ENCODE results near the gene GDF2. TPM values are rescaled to one million over a fixed set of nuclear protein-coding genes. Genes with fewer than 3 reads are reported as not detected.

The GDF2 gene
- total and polyA plus RNA-seq, 2 experiments from 2014 or later = not detected

DNA sequence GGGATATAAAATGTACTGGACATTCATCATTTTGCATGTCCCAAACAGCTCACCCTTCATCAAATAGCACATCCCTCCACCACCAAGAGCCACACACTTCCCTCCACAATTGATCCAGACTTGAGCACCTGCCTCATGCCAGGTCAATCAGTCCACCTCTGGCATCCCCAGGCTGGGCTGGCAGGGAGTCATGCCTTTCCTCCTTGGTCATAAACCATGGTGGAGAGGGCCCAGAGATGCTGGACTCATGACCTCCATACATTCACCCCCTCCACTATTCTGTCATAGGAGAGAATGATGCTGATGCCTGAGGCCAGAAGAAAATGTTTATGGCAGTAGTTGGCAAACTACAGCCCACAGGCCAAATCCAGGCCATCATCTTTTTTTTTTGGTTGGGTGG is 38.4 kb upstream of the GDF2 start (continued):
- TF ChIP-seq CREB1 (CRISPR knock-in tag; IDR thresholded peaks at IDR 0.05; ENCODE audit: low read depth) = no peak
- TF ChIP-seq, protein P1, sequence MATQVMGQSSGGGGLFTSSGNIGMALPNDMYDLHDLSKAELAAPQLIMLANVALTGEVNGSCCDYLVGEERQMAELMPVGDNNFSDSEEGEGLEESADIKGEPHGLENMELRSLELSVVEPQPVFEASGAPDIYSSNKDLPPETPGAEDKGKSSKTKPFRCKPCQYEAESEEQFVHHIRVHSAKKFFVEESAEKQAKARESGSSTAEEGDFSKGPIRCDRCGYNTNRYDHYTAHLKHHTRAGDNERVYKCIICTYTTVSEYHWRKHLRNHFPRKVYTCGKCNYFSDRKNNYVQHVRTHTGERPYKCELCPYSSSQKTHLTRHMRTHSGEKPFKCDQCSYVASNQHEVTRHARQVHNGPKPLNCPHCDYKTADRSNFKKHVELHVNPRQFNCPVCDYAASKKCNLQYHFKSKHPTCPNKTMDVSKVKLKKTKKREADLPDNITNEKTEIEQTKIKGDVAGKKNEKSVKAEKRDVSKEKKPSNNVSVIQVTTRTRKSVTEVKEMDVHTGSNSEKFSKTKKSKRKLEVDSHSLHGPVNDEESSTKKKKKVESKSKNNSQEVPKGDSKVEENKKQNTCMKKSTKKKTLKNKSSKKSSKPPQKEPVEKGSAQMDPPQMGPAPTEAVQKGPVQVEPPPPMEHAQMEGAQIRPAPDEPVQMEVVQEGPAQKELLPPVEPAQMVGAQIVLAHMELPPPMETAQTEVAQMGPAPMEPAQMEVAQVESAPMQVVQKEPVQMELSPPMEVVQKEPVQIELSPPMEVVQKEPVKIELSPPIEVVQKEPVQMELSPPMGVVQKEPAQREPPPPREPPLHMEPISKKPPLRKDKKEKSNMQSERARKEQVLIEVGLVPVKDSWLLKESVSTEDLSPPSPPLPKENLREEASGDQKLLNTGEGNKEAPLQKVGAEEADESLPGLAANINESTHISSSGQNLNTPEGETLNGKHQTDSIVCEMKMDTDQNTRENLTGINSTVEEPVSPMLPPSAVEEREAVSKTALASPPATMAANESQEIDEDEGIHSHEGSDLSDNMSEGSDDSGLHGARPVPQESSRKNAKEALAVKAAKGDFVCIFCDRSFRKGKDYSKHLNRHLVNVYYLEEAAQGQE (IDR thresholded peaks at IDR 0.05; ENCODE audit: unreplicated experiment) = no peak
- no peak for TF ChIP-seq NANOG (IDR thresholded peaks at IDR 0.05; ENCODE audit: borderline replicate concordance)

DNA sequence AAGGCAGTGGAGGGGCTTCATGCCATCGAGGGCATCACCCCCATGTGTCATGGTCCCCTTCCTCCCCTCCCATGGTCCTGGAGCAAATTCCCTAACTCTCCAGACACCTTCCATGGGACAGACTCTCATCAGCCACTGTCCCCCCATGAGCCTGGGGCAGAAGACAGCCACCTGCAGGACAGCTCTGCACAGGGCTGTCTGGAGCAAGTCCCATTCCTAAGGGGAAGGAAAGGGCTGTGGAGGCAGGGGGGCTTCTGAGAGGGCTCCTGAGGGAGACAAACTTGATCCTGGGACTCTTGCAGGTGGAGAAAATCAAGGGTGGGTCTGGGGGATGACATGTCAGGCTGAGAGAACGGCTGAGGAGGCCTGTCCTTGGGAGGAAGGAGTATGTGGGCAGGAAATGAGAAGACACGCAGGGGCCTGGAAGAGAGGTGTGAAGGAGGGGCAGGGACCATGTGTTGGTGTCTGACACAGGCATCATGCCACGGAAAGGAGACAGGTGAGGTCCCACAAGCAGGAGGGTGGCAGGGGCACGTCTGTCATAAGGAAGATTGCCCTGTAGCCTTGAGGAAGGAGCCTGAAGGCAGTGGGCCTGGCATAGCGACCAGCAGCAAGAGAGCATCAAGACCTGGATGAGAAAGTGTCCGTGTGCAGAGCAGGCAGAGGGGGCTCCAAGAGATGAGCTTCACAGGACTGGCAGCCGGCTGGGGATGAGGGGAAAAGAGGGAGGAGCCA is 36.7 kb upstream of the GDF2 start:
- no peak overlapping the region for H3K4me2 ChIP-seq
- ATAC-seq (no peak), DNase-seq (ENCODE audit: low spot score) (no peak)
- no peaks in the 10 kb centered on the region for H3K9me2 ChIP-seq (ENCODE audit: insufficient read depth)
- Mint-ChIP-seq H3K27ac (no peak overlapping the region; the same call in 1 of the 2 replicates), H3K36me3 (ENCODE audit: low read depth) (no peaks in the 10 kb centered on the region), H3K4me3 (no peak overlapping the region), H3K9me3 (no peaks in the 10 kb centered on the region), H3K27me3 (ENCODE audit: insufficient read depth, low read depth, poor library complexity) (peaks cover 4% of the 10 kb centered on the region), H3K4me1 (peaks cover 3% of the 10 kb centered on the region; the same call in 2 of the 3 replicates)
- H3K27ac ChIP-seq (ENCODE audit: low read depth) = no peak overlapping the region
- no peaks in the 10 kb centered on the region for H3K4me1 ChIP-seq (ENCODE audit: insufficient read depth)
- no peak overlapping the region for H3K4me3 ChIP-seq
- H3K27me3 ChIP-seq (ENCODE audit: insufficient read depth) = no peaks in the 10 kb centered on the region
- no peaks in the 10 kb centered on the region for H3K36me3 ChIP-seq (ENCODE audit: insufficient read depth)
- H2AFZ ChIP-seq = no peak overlapping the region
- no peaks in the 10 kb centered on the region for H3F3A ChIP-seq (replicated peaks; ENCODE audit: low read depth)
- H4K20me1 ChIP-seq (replicated peaks; ENCODE audit: insufficient read depth) = no peaks in the 10 kb centered on the region
- no peaks in the 10 kb centered on the region for H3K79me2 ChIP-seq (replicated peaks; ENCODE audit: insufficient read depth)
- TF ChIP-seq, protein P2, sequence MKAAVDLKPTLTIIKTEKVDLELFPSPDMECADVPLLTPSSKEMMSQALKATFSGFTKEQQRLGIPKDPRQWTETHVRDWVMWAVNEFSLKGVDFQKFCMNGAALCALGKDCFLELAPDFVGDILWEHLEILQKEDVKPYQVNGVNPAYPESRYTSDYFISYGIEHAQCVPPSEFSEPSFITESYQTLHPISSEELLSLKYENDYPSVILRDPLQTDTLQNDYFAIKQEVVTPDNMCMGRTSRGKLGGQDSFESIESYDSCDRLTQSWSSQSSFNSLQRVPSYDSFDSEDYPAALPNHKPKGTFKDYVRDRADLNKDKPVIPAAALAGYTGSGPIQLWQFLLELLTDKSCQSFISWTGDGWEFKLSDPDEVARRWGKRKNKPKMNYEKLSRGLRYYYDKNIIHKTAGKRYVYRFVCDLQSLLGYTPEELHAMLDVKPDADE (IDR thresholded peaks at IDR 0.05) = no peak
- TF ChIP-seq, protein P1 (IDR thresholded peaks at IDR 0.05; ENCODE audit: unreplicated experiment) = no peak
- TF ChIP-seq EZH2phosphoT487 (IDR thresholded peaks at IDR 0.05; ENCODE audit: unreplicated experiment) (no peak), ZNF114 (CRISPR knock-in tag; IDR thresholded peaks at IDR 0.05) (no peak), EZH2 (IDR thresholded peaks at IDR 0.05; ENCODE audit: low read depth, unreplicated experiment) (no peak), JUNB (IDR thresholded peaks at IDR 0.05; ENCODE audit: unreplicated experiment) (no peak), ZNF331 (CRISPR knock-in tag; IDR thresholded peaks at IDR 0.05; ENCODE audit: low read depth) (no peak), CREB1 (CRISPR knock-in tag; IDR thresholded peaks at IDR 0.05; ENCODE audit: low read depth) (no peak), POLR2AphosphoS5 (IDR thresholded peaks at IDR 0.05; ENCODE audit: low read depth) (no peak), NANOG (IDR thresholded peaks at IDR 0.05; ENCODE audit: borderline replicate concordance) (no peak)
- TF ChIP-seq, protein P3, sequence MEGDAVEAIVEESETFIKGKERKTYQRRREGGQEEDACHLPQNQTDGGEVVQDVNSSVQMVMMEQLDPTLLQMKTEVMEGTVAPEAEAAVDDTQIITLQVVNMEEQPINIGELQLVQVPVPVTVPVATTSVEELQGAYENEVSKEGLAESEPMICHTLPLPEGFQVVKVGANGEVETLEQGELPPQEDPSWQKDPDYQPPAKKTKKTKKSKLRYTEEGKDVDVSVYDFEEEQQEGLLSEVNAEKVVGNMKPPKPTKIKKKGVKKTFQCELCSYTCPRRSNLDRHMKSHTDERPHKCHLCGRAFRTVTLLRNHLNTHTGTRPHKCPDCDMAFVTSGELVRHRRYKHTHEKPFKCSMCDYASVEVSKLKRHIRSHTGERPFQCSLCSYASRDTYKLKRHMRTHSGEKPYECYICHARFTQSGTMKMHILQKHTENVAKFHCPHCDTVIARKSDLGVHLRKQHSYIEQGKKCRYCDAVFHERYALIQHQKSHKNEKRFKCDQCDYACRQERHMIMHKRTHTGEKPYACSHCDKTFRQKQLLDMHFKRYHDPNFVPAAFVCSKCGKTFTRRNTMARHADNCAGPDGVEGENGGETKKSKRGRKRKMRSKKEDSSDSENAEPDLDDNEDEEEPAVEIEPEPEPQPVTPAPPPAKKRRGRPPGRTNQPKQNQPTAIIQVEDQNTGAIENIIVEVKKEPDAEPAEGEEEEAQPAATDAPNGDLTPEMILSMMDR (conservative IDR thresholded peaks at IDR 0.05; ENCODE audit: low read depth in 2 of 2) = no peak

Measured in GM23338 (cell line).